Measurements from ENCODE around the gene MFSD2A.
"Not testable (repeated sequence)": the region's sequence is repeated elsewhere in the genome, so short reads cannot be mapped to it uniquely, and the experiment has no call there.

The MFSD2A gene

GRCh38 chr1:39940980-39941871, 13.7 kb upstream of the MFSD2A start:
- DNase-seq, result no peak

- DNase-seq, result no peak
Measured at GRCh38 chr1:39943471-39944290, 11.3 kb upstream of the MFSD2A start.

- DNase-seq, result no peak
Measured at GRCh38 chr1:39944410-39945112, 10.4 kb upstream of the MFSD2A start.

- DNase-seq, result no peak
Measured at GRCh38 chr1:39946216-39946615, 8.7 kb upstream of the MFSD2A start.

GRCh38 chr1:39947260-39947659, 7.7 kb upstream of the MFSD2A start:
- no peak for DNase-seq

GRCh38 chr1:39949891-39950290, 5.1 kb upstream of the MFSD2A start:
- DNase-seq, result no peak

- DNase-seq, result no peak
Measured at GRCh38 chr1:39951926-39952325, 3.0 kb upstream of the MFSD2A start.

- DNase-seq, result no peak
Measured at GRCh38 chr1:39952359-39953110, 2.4 kb upstream of the MFSD2A start.

- DNase-seq, result no peak
Measured at GRCh38 chr1:39954324-39954869, 548 bp upstream of the MFSD2A start.

- no peak for DNase-seq
Measured at GRCh38 chr1:39955547-39956539, 898 bp downstream of the MFSD2A start.

GRCh38 chr1:39957299-39958015, 2.5 kb downstream of the MFSD2A start:
- peak; percentile 54 for DNase-seq

- no peak for DNase-seq
Measured at GRCh38 chr1:39958403-39959200, 3.7 kb downstream of the MFSD2A start.

GRCh38 chr1:39959651-39960333, 4.8 kb downstream of the MFSD2A start:
- no peak for DNase-seq

- DNase-seq, result peak; percentile 62
Measured at GRCh38 chr1:39960431-39960958, 5.5 kb downstream of the MFSD2A start.

GRCh38 chr1:39962450-39962825, 7.5 kb downstream of the MFSD2A start:
- no peak for DNase-seq

GRCh38 chr1:39962964-39963363, 8.0 kb downstream of the MFSD2A start:
- not testable (repeated sequence) for DNase-seq

GRCh38 chr1:39964552-39964951, 9.6 kb downstream of the MFSD2A start:
- no peak for DNase-seq

GRCh38 chr1:39965044-39965443, 10.1 kb downstream of the MFSD2A start:
- DNase-seq, result no peak
